Left kidney (tissue), 2 donors: Measurements from ENCODE around the gene SPINK5. TPM values are rescaled to one million over a fixed set of nuclear protein-coding genes. Genes with fewer than 3 reads are reported as not detected.

Experiments used
- DNase-seq: peaks from one replicate; pipeline ENCODE4 v3.0.0-alpha.2; 2013
- polyA plus RNA-seq: library from polyadenylated mRNA; unstranded; fragments of 120-200 nt; gene quantifications from one replicate; pipeline ENCODE4 v1.2.1, GENCODE V29; 2013; ENCODE audit not compliant: insufficient read length

SPINK5 gene
- polyA plus RNA-seq, 1 donor: 0.67 TPM

GRCh38 chr5:148091991-148092964, 28.5 kb downstream of the SPINK5 start:
- DNase-seq: no peak

GRCh38 chr5:148094336-148094735, 30.6 kb downstream of the SPINK5 start:
- no peak for DNase-seq

- DNase-seq: no peak
Measured at GRCh38 chr5:148104226-148104625, 40.4 kb downstream of the SPINK5 start.

GRCh38 chr5:148107608-148108007, 43.8 kb downstream of the SPINK5 start:
- DNase-seq: no peak

- DNase-seq: no peak
Measured at GRCh38 chr5:148113243-148113642, 49.5 kb downstream of the SPINK5 start.

- no peak for DNase-seq
Measured at GRCh38 chr5:148120317-148120716, 56.5 kb downstream of the SPINK5 start.

- DNase-seq: no peak
Measured at GRCh38 chr5:148125641-148126040, 61.9 kb downstream of the SPINK5 start.

- no peak for DNase-seq
Measured at GRCh38 chr5:148135091-148136048, 71.6 kb downstream of the SPINK5 start.

GRCh38 chr5:148140846-148141245, 77.1 kb downstream of the SPINK5 start:
- DNase-seq: no peak

GRCh38 chr5:148141645-148142044, 77.9 kb downstream of the SPINK5 start:
- no peak for DNase-seq

GRCh38 chr5:148145916-148146315, 82.1 kb downstream of the SPINK5 start:
- peak; percentile 11 for DNase-seq

GRCh38 chr5:148146487-148146886, 82.7 kb downstream of the SPINK5 start:
- DNase-seq: no peak

GRCh38 chr5:148147415-148147814, 83.6 kb downstream of the SPINK5 start:
- DNase-seq: no peak

GRCh38 chr5:148151872-148152271, 88.1 kb downstream of the SPINK5 start:
- no peak for DNase-seq

- no peak for DNase-seq
Measured at GRCh38 chr5:148152781-148153180, 89.0 kb downstream of the SPINK5 start.

- DNase-seq: no peak
Measured at GRCh38 chr5:148156609-148157008, 92.8 kb downstream of the SPINK5 start.

GRCh38 chr5:148162038-148162437, 98.3 kb downstream of the SPINK5 start:
- no peak for DNase-seq

- no peak for DNase-seq
Measured at GRCh38 chr5:148163345-148163744, 99.6 kb downstream of the SPINK5 start.

- DNase-seq: no peak
Measured at GRCh38 chr5:148166550-148167283, 102.9 kb downstream of the SPINK5 start.

- no peak for DNase-seq
Measured at GRCh38 chr5:148168246-148168645, 104.5 kb downstream of the SPINK5 start, which contains the start of gene SPINK14. SPINK14 (plus strand) TSS chr5:148168546; CDS start chr5:148169733, 1,187 bp downstream.

GRCh38 chr5:148172377-148172776, 108.6 kb downstream of the SPINK5 start:
- no peak for DNase-seq

- no peak for DNase-seq
Measured at GRCh38 chr5:148176480-148176879, 112.7 kb downstream of the SPINK5 start.
